GM13977 (cell line): ENCODE measurements around the gene SERPING1.

Source experiments
- DNase-seq: peaks from one replicate; pipeline ENCODE4 v3.0.0; 2012; ENCODE audit warnings: low spot score
- CTCF ChIP-seq: IDR thresholded peaks from 2 replicates; pipeline ENCODE4 v1.5.1; 2012; ENCODE audit warnings: mild to moderate bottlenecking, control low read depth; ENCODE audit not compliant: insufficient read depth; ENCODE audit errors: extremely low read depth, missing control alignments
- in situ Hi-C: fragments of 300-500 bp; cut with MboI; formaldehyde crosslinking; loops from one replicate; pipeline ENCODE4 v1.12.0; 2022; ENCODE audit warnings: low sequenced_read_pairs, low pct_unique_long_range_greater_than_20kb, mixed read lengths, inconsistent platforms; ENCODE audit not compliant: unreplicated experiment

The SERPING1 gene

DNA sequence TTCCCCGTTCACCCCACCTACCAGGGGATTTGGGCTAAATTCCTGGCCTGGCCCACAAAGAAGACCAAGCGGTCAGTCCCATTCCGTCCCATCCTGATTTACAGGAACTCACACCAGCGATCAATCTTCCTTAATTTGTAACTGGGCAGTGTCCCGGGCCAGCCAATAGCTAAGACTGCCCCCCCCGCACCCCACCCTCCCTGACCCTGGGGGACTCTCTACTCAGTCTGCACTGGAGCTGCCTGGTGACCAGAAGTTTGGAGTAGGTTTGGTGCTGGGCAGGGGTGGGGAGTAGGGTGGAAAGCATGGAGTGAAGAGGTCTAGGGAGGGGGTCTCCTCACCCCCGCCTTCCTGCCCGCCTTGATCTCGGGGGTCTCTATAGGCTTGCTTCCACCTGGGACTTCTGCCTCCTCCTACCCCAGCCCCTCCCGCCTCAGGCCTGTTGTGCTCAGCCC lies at the start of gene SERPING1:
Gene SERPING1 (plus strand): TSS at position 225 of the 455 bp plus-strand sequence. CDS start 586 bp downstream, outside the sequence.
- no peak for TF ChIP-seq CTCF
- in situ Hi-C loops: no loop called here
- no peak for DNase-seq

DNA sequence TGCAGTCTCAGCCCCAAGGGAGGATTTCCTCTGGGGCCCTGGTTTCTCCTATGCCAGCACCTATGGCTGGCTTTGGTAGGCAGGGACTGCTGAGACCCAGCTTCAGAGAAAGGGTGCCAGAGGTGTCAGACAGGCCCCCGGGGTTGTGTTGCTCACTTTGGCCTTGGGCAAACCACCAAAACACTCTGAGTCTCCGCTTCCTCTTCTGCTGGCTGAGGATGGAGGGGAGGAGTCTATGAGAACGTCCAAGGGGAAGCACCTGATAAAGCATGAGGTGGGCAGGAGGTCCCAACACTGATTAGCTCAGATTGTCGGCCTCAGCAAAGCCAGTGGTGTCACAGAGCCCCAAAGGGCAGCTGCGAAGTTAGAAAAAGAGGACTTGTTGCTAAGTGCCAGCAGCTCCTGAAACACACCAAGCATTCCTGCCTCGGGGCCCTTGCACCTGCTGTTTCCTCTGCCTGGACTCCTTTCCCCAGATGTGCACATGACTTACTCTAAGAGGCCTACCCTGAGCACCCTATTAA lies 49.6 kb upstream of the SERPING1 start:
- in situ Hi-C loops: no loop called here

DNA sequence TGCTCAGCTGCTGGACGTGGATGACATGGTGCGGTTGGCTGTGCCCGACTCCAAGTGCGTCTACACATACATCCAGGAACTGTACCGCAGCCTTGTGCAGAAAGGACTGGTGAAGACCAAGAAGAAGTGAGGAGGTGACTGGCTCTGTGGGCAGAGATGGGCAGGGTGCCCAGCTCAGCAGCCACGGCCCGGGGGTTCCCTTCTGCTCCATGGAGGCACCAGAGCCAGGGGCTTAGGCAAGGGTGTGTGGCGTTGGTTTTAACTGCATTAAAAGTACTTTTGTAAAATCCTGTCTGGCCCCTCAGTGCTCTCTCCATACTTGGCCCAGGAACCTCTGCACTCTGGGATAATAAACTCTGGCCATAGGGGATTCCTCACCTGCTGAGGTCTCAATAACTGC lies 47.5 kb upstream of the SERPING1 start:
- DNase-seq: no peak
- no peak for TF ChIP-seq CTCF
- in situ Hi-C loops: loop anchor here (25.0 kb wide), 1 partner anchor 262 kb away; no protein-coding TSS in a partner anchor

More for the DNA sequence above, 49.6 kb upstream of the SERPING1 start:
- TF ChIP-seq CTCF: no peak
- peak; percentile 75 for DNase-seq

GRCh38 chr11:57551941-57552340 lies 45.5 kb upstream of the SERPING1 start:
- no peak for TF ChIP-seq CTCF
- in situ Hi-C loops: loop anchor here (25.0 kb wide), 1 partner anchor 260 kb away; no protein-coding TSS in a partner anchor
- no peak for DNase-seq

- no peak for DNase-seq
- in situ Hi-C loops: loop anchor here (25.0 kb wide), 1 partner anchor 260 kb away; no protein-coding TSS in a partner anchor
- no peak for TF ChIP-seq CTCF
Measured at GRCh38 chr11:57552479-57552878, 45.0 kb upstream of the SERPING1 start.

DNA sequence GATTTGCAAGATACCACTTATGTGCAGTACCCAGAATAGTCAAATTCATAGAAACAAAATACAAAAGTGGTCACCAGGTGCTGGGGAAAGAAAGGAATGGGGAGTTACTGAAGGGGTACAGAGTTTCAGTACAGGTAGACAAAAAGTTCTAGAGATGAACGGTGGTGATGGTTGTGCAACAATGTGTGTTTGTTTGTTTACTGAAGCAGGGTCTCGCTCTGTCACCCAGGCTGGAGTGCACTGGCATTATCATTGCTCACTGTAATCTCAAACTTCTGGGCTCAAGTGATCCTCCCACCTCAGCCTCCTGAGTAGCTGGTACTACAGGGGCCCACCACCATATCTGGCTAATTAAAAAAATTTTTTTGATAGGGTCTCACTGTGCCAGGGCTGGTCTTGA lies 42.1 kb upstream of the SERPING1 start:
- no peak for TF ChIP-seq CTCF
- in situ Hi-C loops: loop anchor here (25.0 kb wide), 1 partner anchor 257 kb away; no protein-coding TSS in a partner anchor

More for the DNA sequence above, 42.1 kb upstream of the SERPING1 start:
- DNase-seq: no peak
